Astrocyte of the spinal cord (primary cell): ENCODE results near the gene CDCA7.

Experiments
- DNase-seq: peaks from one replicate; pipeline ENCODE4 v3.0.0; 2011; ENCODE audit warnings: low read depth, low spot score
- H3K4me3 ChIP-seq: 2 replicates; pipeline ENCODE4 v1.5.1; 2011; ENCODE audit warnings: low read depth, mild to moderate bottlenecking, low read length, moderate library complexity
- CTCF ChIP-seq: IDR thresholded peaks from 2 replicates; pipeline ENCODE4 v1.5.1; 2012; ENCODE audit warnings: low read depth, mild to moderate bottlenecking, low read length, inconsistent platforms
- in situ Hi-C: cut with HindIII; loops from 2 replicates; pipeline ENCODE4 v1.10.0; 2017; ENCODE audit warnings: low sequenced_read_pairs

Gene CDCA7

GRCh38 chr2:173386021-173386737 is 31.5 kb downstream of the CDCA7 start:
- no peak overlapping the region for H3K4me3 ChIP-seq
- TF ChIP-seq CTCF: no peak
- no peak for DNase-seq
- in situ Hi-C loops: no loop called here

DNA sequence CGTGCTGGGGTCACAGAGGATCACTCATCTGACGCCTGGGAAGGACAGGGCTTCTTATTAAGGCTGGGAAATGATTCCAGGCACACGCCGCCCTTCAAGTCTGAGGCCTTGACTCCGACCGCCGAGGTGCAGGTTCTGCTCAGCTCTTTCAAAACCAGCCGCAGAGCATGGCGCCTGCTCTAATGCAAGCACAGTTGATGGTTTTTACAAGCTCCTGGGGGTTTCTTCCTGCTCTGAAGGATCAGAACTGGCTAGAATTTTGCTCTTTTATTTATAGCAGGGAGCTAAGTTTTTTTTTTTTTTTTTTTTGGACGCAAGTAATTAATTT is 32.0 kb downstream of the CDCA7 start:
- TF ChIP-seq CTCF: no peak
- DNase-seq: no peak
- in situ Hi-C loops: no loop called here
- no peak overlapping the region for H3K4me3 ChIP-seq

GRCh38 chr2:173387079-173387478 is 32.4 kb downstream of the CDCA7 start:
- no peak for DNase-seq
- no peak for TF ChIP-seq CTCF
- no peak overlapping the region for H3K4me3 ChIP-seq
- in situ Hi-C loops: no loop called here

DNA sequence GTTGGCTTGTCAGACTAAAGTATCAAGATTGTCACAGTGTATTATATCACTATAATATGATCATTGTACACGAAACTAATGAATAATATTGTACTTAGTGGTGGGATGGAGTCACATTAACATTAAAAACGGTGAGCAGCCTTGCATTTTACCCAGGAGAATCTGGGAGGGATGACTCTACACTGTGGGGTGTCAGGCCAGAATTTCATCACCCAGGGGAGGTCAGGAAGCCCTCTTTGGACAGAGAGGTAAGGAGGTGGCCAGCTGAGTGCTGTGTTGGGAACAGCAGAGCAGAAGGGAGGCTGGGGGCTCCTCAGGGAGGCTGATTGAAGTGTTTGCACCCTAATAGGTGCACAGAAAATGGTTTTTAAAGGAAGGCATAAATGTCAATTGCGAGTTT is 33.0 kb downstream of the CDCA7 start:
- TF ChIP-seq CTCF: no peak
- H3K4me3 ChIP-seq: no peak overlapping the region
- in situ Hi-C loops: no loop called here
- DNase-seq: no peak

GRCh38 chr2:173388795-173389194 is 34.1 kb downstream of the CDCA7 start:
- TF ChIP-seq CTCF: no peak
- in situ Hi-C loops: no loop called here

DNA sequence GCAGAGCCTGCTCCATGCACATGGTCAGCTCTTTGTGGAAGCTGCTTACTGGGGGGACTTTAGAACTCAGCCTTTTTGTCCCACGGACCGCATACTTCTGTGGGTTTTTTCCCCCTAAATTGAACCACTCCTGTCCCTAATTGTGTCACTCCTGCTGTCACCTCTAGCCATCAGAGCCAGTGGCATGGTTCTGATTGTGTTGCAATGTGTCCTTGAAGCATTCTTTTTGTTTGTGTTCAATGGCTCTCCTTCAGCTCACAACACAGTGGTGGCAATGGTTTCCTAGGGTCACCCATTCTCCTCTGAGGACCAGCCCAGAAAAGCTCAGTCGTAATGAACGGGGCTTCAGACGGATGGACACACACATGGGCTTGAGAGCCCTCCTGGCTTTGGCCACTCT is 35.4 kb downstream of the CDCA7 start:
- H3K4me3 ChIP-seq: no peak overlapping the region
- DNase-seq: no peak
- no peak for TF ChIP-seq CTCF
- in situ Hi-C loops: no loop called here

More at GRCh38 chr2:173388795-173389194, 34.1 kb downstream of the CDCA7 start:
- DNase-seq: no peak
- H3K4me3 ChIP-seq: no peak overlapping the region
